GM10266 (cell line): ENCODE data around the gene SLC16A10.

Source experiments
- DNase-seq: peaks from one replicate; pipeline ENCODE4 v3.0.0; 2012; ENCODE audit errors: extremely low spot score
- TF ChIP-seq, protein P1 (sequence below): IDR thresholded peaks from 2 replicates; pipeline ENCODE4 v1.5.1; 2012; ENCODE audit warnings: mild to moderate bottlenecking, low read depth; ENCODE audit not compliant: control insufficient read depth, insufficient read depth; ENCODE audit errors: missing control alignments

Gene SLC16A10, protein sequence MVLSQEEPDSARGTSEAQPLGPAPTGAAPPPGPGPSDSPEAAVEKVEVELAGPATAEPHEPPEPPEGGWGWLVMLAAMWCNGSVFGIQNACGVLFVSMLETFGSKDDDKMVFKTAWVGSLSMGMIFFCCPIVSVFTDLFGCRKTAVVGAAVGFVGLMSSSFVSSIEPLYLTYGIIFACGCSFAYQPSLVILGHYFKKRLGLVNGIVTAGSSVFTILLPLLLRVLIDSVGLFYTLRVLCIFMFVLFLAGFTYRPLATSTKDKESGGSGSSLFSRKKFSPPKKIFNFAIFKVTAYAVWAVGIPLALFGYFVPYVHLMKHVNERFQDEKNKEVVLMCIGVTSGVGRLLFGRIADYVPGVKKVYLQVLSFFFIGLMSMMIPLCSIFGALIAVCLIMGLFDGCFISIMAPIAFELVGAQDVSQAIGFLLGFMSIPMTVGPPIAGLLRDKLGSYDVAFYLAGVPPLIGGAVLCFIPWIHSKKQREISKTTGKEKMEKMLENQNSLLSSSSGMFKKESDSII

DNA sequence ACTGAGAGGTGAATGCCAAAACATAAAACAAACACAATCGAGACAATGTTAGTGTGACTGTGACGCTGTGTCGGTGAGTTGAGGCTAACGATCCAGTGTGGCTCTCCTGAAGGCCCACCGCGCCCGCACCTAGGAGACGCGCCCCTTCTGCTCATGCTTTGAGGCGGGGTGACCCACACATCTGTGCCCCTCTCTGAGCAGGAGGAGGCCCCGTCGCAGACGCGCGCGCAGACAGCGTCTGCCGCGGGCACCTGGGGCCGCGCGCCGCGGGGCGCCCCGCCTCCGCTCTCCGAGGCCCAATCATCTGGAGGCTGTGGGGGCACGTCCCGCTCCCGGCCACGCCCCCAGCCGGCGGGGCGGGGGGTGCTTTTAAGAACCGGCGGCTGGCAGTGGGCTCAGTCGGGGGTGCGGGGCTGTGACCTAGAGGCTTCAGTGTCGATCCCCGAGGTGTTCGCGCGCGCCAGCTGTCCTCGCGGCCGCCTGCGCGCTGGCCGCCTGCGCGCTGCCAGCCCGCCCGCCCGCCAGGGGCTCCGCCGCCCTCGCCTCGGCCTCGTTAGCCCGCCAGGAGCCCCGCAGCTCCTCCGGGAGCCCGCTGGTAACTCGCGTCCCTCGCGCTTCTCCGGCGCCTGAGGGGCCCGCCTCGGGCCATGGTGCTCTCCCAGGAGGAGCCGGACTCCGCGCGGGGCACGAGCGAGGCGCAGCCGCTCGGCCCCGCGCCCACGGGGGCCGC, at the start of gene SLC16A10:
Gene SLC16A10, plus strand, starts transcription at position 398 of the 730 bp plus-strand sequence. Its CDS starts 250 bp downstream, at position 648.
- TF ChIP-seq, protein P1, sequence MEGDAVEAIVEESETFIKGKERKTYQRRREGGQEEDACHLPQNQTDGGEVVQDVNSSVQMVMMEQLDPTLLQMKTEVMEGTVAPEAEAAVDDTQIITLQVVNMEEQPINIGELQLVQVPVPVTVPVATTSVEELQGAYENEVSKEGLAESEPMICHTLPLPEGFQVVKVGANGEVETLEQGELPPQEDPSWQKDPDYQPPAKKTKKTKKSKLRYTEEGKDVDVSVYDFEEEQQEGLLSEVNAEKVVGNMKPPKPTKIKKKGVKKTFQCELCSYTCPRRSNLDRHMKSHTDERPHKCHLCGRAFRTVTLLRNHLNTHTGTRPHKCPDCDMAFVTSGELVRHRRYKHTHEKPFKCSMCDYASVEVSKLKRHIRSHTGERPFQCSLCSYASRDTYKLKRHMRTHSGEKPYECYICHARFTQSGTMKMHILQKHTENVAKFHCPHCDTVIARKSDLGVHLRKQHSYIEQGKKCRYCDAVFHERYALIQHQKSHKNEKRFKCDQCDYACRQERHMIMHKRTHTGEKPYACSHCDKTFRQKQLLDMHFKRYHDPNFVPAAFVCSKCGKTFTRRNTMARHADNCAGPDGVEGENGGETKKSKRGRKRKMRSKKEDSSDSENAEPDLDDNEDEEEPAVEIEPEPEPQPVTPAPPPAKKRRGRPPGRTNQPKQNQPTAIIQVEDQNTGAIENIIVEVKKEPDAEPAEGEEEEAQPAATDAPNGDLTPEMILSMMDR = no peak
- peak; percentile 95 for DNase-seq

DNA sequence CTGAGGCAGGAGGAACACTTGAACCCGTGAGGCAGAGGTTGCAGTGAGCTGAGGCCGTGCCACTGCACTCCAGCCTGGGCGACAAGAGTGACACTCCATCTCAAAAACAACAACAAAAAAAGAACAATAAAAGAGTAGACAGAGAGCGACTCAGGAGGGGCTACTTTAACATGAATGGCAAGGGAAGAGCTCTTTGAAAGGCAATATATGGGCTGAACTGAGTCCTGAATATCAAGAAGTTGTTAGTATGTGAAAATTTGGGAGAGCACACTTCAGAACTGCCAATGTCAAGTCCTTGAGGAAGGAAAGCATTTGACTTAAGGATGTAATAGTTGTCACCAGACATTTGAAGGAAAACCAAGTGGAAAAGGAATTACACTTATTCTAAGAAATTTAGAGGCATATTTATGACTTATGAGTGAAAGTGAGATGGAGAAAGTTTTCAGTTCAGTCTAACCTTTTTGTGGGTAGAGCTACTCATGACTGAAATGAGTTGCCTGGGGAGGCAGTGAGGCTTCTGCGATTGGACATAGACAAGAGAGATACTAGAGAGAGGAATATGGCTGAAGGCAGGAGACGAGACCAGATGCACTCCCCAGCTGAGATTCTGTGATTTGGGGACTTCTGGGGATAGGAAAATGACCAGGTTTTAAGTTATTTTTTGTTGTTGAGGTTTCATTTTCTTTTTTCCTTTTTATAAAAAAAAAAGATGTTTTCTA, 48.6 kb upstream of the SLC16A10 start:
- TF ChIP-seq, protein P1 = no peak
- peak; percentile 40 for DNase-seq

DNA sequence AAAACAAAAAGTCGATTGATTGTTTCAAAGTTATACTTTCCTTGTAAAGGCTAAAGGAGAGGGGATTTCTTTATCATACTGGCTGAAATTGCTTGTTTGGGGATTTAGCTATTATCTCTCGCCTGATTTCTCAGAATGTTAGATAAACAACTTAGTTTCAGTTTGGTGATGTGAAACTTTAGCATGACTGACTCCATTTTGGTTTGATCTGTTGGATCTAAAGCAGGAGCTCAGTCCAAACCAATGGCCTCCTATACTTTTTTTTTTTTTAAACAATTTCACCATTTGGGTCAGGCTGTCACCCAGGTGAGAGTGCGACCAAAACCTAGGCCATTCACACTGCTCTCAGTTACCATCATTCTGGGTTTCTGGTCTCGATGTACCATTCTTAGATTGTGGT, 45.4 kb upstream of the SLC16A10 start:
- DNase-seq = no peak
- TF ChIP-seq, protein P1 = no peak

DNA sequence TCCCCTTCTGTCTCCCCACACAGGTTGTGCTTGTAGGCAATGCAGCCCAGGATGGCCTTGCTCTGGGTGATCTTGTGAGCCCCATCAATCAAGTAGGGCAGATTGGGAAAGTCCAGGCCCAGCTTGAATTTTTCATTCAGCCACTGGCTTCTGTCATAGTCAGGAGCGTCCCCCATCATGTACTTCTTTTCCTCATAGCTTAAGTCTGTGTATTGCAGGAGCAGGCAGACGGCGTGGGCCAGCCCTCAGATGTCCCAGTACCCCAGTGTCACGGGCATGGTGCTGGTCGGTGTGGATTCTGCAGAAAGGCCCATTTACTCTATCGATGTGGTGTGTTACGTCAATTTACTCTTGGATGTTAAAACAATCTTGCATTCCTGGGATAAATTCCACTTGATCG, 40.1 kb upstream of the SLC16A10 start:
- no peak for DNase-seq
- TF ChIP-seq, protein P1 = no peak

GRCh38 chr6:111050261-111051023, 36.9 kb upstream of the SLC16A10 start:
- TF ChIP-seq, protein P1 = no peak
- DNase-seq = no peak

DNA sequence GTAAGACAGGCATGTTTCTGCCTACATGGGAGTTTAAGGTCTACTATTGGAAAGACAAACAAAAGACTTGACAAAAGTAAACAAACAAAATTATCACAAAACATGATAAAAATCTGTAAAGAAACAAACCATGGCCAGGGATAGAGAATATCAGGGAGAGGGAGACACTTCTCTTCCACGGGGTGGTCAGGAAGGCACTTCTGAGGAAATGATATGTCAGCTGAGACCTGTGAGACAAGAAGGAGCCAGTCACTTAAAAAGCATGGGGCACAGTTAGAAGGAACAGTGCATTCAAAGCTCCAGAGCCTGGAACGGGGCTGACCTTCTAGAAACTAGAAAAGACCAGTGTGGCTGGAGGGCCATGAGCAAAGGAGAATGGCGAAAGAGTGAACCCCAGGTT, 35.1 kb upstream of the SLC16A10 start:
- no peak for DNase-seq
- TF ChIP-seq, protein P1 = no peak
